ENCODE data around the gene PLK3.
"Not testable (repeated sequence)": the region's sequence is repeated elsewhere in the genome, so short reads cannot be mapped to it uniquely, and the experiment has no call there.

PLK3 gene

DNA sequence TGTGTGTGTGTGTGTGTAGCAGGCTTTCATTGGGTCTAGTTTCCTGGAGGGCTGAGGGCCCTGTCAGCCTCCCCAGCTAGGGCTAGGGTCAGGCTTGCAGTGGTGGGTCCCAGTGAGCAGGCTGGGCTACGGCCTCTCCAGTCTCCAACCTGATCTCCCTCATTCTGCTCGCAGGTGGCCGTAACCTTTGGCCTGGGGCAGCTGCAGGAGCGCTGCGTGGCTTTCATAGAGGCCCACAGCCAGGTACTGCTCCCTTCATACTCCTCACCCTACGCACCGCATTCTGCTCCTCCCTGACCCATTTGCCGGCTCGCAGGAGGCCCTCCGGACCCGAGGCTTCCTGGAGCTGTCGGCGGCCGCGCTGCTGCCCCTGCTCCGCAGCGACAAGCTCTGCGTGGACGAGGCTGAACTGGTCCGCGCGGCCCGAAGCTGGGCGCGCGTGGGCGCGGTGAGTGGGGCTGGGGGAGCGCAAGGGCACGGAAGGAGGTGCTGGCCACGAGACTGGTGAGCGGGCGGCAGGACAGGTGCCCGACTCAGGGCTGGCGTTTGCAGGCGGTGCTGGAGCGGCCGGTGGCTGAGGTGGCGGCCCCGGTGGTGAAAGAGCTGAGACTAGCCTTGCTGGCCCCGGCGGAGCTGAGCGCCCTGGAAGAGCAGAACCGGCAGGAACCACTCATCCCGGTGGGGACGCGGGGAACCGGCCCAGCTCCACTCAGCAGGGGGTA lies 12.8 kb downstream of the PLK3 start:
- TF ChIP-seq, protein P1, sequence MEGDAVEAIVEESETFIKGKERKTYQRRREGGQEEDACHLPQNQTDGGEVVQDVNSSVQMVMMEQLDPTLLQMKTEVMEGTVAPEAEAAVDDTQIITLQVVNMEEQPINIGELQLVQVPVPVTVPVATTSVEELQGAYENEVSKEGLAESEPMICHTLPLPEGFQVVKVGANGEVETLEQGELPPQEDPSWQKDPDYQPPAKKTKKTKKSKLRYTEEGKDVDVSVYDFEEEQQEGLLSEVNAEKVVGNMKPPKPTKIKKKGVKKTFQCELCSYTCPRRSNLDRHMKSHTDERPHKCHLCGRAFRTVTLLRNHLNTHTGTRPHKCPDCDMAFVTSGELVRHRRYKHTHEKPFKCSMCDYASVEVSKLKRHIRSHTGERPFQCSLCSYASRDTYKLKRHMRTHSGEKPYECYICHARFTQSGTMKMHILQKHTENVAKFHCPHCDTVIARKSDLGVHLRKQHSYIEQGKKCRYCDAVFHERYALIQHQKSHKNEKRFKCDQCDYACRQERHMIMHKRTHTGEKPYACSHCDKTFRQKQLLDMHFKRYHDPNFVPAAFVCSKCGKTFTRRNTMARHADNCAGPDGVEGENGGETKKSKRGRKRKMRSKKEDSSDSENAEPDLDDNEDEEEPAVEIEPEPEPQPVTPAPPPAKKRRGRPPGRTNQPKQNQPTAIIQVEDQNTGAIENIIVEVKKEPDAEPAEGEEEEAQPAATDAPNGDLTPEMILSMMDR (IDR thresholded peaks at IDR 0.05; ENCODE audit: low read depth, low read length): no peak
- DNase-seq (ENCODE audit: extremely low read depth, low read depth): no peak

DNA sequence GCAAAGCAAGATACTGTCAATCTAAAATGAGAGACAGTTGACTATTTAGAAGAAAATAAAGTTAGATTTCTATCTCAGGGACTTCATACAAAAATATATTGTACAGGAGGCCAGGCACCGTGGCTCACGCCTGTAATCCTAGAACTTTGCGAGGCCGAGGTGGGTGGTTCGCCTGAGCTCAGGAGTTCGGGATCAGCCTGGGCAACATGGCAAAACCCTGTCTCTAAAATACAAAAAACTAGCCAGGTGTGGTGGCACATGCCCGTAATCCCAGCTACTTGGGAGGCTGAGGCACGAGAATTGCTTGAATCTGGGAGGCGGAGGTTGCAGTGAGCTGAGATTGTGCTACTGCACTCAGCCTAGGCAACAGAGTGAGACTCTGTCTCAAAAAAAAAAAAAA lies 15.7 kb downstream of the PLK3 start:
- DNase-seq (ENCODE audit: extremely low read depth, low read depth): not testable (repeated sequence)

DNA sequence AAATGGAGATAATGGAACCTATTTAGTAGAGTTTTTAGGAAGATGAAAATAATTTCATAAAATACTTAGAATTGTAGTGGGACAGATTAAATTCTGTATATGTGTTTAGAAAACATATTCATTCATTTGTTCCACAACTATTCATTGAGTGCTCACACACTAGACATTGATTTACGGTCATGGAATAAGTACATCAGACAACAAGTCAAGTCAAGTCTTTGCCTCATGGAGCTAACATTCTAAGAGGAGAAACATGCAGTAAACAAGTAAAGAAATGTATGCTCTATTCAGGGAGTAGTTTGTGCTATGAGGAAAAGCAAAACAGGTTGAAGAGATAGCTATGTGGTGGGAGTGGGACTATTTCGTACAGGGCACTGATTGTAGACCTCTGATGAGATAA lies 17.1 kb downstream of the PLK3 start:
- DNase-seq (ENCODE audit: extremely low read depth, low read depth): no peak
- TF ChIP-seq, protein P1 (IDR thresholded peaks at IDR 0.05; ENCODE audit: low read depth, low read length): no peak

DNA sequence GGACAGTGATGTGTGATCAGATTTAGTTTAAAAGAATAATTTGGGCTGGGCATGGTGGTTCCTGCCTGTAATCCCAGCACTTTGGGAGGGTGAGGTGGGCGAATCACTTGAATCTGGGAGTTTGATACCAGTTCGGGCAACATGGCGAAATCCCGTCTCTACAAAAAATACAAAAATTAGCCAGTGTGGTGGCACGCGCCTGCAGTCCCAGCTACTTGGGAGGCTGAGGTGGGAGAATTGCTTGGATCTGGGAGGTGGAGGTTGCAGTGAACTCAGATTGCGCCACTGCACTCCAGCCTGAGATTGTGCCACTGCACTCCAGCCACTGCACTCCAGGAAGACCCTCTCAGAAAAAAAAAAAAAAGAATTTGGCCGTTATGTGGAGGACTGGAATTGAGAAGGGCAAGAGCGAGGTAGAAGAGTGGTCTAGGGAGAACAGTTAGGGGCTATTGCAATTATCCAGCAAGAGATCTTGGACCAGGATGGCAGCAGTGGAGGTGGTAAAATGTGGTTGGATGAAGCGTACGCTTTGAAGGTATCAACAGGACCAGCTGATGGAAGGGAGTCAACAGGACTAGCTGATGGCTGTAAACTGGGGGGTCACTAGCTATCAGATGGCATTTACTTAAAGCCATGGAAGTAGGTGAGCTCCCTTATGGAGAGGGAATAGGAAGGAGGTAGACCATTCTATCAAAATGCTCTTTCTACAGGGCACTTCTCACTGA lies 17.8 kb downstream of the PLK3 start:
- TF ChIP-seq, protein P1 (IDR thresholded peaks at IDR 0.05; ENCODE audit: low read depth, low read length): no peak
- DNase-seq (ENCODE audit: extremely low read depth, low read depth): no peak

DNA sequence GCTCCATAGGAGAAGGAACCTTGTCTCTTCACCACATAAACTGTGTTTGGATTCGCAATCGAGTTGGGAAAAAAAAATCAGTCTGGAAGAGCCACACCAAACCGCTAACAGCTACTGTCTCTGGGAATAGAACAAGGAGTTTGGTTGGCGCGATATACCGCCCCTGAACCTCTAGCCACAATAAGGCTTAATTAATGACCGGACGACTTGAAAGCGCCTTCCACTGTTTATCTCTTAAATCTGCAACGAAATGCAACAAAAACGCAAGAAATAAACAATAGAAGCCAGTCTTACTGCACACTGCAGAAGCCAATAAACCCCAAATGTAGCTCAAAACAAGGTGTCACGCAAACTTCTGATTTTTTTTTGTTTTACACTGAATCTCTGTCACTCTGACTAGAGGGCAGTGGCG lies 19.0 kb downstream of the PLK3 start:
- no peak for DNase-seq (ENCODE audit: extremely low read depth, low read depth)
- TF ChIP-seq, protein P1 (IDR thresholded peaks at IDR 0.05; ENCODE audit: low read depth, low read length): no peak

DNA sequence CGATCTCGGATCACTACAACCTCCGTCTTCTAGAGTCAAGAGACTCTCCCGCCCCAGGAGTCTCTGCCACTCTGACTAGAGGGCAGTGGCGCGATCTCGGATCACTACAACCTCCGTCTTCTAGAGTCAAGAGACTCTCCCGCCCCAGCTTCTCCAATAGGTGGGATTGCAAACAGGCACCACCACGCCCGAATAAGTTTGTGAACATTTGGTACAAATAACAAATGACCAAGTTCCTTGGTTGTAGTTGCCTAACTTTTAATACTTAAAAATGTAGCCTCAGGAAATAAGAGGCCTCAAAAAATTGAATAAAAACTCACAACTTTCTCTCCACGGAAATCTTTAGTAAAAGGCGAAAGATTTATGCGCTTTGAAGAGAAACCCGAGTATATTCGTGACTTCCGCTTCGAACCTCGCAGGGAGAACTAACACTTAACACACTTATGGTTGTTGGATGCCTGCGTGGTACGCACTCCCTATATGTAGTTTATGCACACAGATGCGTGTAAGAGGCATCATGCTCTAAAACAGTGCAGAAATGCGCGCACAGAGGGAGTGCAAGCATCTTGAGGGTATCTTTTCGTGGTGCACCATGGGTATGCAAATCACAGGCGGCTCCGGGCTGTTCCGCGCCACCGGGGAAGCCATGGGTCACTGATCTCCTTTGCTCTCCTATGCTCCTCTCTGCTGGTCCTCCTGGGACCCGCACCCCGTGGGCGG lies 19.6 kb downstream of the PLK3 start:
- TF ChIP-seq, protein P1 (IDR thresholded peaks at IDR 0.05; ENCODE audit: low read depth, low read length): peak; percentile 8
- DNase-seq (ENCODE audit: extremely low read depth, low read depth): peak; percentile 65

DNA sequence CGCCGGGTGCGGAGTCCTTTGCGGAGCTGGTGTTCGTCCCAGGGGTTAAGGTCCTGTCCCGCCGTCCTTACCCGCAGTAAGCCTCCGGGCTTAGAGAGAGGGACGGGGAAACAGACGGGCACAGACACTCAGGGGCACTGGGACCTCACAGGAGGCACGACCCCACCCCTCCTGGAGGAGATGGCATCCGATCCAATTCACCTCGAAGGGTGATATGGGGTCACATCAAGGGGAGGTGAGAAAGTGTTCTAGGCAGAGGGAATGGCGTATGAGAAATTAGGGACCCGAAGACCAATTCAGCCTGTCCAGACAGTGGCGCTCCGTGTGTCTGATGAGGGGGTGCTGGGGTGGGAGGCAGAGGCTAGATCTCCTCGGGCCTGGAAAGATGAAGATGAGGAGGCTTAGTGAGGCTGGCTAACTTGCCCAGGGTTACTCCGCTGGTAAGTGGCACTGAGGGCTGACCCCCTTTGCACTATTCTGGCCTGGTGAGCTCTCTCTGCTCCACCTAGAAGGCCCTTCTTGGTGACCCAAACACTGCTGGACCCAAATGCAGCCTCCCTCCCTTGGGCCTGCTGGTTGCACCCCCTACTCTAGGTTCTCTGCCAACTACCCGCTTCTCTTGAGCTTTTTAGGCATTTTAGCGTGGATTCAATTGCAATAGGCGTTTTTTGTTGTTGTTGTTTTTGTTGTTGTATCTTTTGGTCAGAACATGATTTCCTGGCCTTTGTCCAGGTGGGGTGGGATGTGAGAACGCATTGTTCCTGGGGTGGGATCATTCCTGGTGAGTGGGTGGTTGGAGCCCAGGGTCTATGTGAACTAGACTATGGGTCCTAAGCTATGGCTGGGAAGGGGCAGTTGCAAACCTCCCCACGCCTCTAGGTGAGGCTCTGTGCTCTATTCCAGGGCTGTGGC lies 20.4 kb downstream of the PLK3 start:
- TF ChIP-seq, protein P1 (IDR thresholded peaks at IDR 0.05; ENCODE audit: low read depth, low read length): no peak
- DNase-seq (ENCODE audit: extremely low read depth, low read depth): no peak

All from AG09319 (cell line).